Muscle layer of colon (tissue), 2 donors: Measurements from ENCODE around the gene PKP2.

Experiments
- H3K27ac ChIP-seq: one replicate; pipeline ENCODE4 v1.7.0; 2013; ENCODE audit warnings: low read depth, mild to moderate bottlenecking, low read length, moderate library complexity
- H3K27me3 ChIP-seq, 2 donors: one replicate each; pipeline ENCODE4 v1.7.0; 2013; ENCODE audit warnings: low read length in 2 of 2, mild to moderate bottlenecking in 2 of 2; ENCODE audit not compliant: insufficient read depth in 2 of 2, control insufficient read depth in 1 of 2
- H3K36me3 ChIP-seq: one replicate; pipeline ENCODE4 v1.7.0; 2013; ENCODE audit warnings: mild to moderate bottlenecking, low read length; ENCODE audit not compliant: insufficient read depth
- H3K4me1 ChIP-seq: one replicate; pipeline ENCODE4 v1.7.0; 2013; ENCODE audit warnings: mild to moderate bottlenecking, low read length; ENCODE audit not compliant: insufficient read depth
- H3K4me3 ChIP-seq, 2 donors: one replicate each; pipeline ENCODE4 v1.7.0; 2013; ENCODE audit warnings: low read length in 2 of 2, low read depth in 1 of 2, mild to moderate bottlenecking in 1 of 2, moderate library complexity in 1 of 2
- H3K9ac ChIP-seq: one replicate; pipeline ENCODE4 v1.7.0; 2013; ENCODE audit warnings: low read length
- H3K9me3 ChIP-seq: one replicate; pipeline ENCODE4 v1.7.0; 2013; ENCODE audit warnings: mild to moderate bottlenecking, low read length
- donor health status: abdominal sarcoma.
- donor health status: Adenocarcinoma of cecum.

Gene PKP2

GRCh38 chr12:32770141-32770540 is 126.4 kb downstream of the PKP2 start:
- no peaks in the 10 kb centered on the region for H3K36me3 ChIP-seq
- H3K4me3 ChIP-seq, result no peak overlapping the region
- no peak overlapping the region for H3K9ac ChIP-seq
- no peak overlapping the region for H3K27ac ChIP-seq
- no peaks in the 10 kb centered on the region for H3K27me3 ChIP-seq
- H3K4me1 ChIP-seq, result no peaks in the 10 kb centered on the region
- no peaks in the 10 kb centered on the region for H3K9me3 ChIP-seq

GRCh38 chr12:32768518-32768917 is 128.1 kb downstream of the PKP2 start:
- H3K27ac ChIP-seq, result no peak overlapping the region
- H3K36me3 ChIP-seq, result no peaks in the 10 kb centered on the region
- H3K9ac ChIP-seq, result no peak overlapping the region
- H3K4me1 ChIP-seq, result no peaks in the 10 kb centered on the region
- H3K9me3 ChIP-seq, result no peaks in the 10 kb centered on the region
- no peak overlapping the region for H3K4me3 ChIP-seq
- H3K27me3 ChIP-seq, result no peaks in the 10 kb centered on the region

GRCh38 chr12:32765906-32766305 is 130.7 kb downstream of the PKP2 start:
- Histone ChIP-seq H3K4me1 (no peaks in the 10 kb centered on the region), H3K9me3 (no peaks in the 10 kb centered on the region), H3K27ac (no peak overlapping the region), H3K36me3 (no peaks in the 10 kb centered on the region), H3K9ac (no peak overlapping the region), H3K4me3 (no peak overlapping the region), H3K27me3 (no peaks in the 10 kb centered on the region)

- Histone ChIP-seq H3K4me1 (peaks cover 2% of the 10 kb centered on the region), H3K4me3 (no peak overlapping the region), H3K27ac (no peak overlapping the region), H3K9me3 (no peaks in the 10 kb centered on the region), H3K9ac (no peak overlapping the region), H3K27me3 (no peaks in the 10 kb centered on the region), H3K36me3 (no peaks in the 10 kb centered on the region)
Measured at GRCh38 chr12:32761716-32762115, 134.9 kb downstream of the PKP2 start.

GRCh38 chr12:32757157-32757556 is 139.4 kb downstream of the PKP2 start:
- Histone ChIP-seq H3K27me3 (no peaks in the 10 kb centered on the region), H3K27ac (no peak overlapping the region), H3K9me3 (no peaks in the 10 kb centered on the region), H3K36me3 (peaks cover 16% of the 10 kb centered on the region), H3K9ac (no peak overlapping the region), H3K4me1 (peaks cover 20% of the 10 kb centered on the region), H3K4me3 (no peak overlapping the region)

- no peaks in the 10 kb centered on the region for H3K9me3 ChIP-seq
- no peak overlapping the region for H3K9ac ChIP-seq
- H3K27me3 ChIP-seq, result no peaks in the 10 kb centered on the region
- peaks cover 22% of the 10 kb centered on the region for H3K36me3 ChIP-seq
- peak overlapping the region in 1 of 2 donors; percentile 99 for H3K4me3 ChIP-seq
- peaks cover 20% of the 10 kb centered on the region for H3K4me1 ChIP-seq
- H3K27ac ChIP-seq, result peak overlapping the region; percentile 62
Measured at GRCh38 chr12:32756476-32757066, 140.0 kb downstream of the PKP2 start.

GRCh38 chr12:32755654-32756475 is 140.7 kb downstream of the PKP2 start, which contains the start of gene YARS2:
TSS of gene YARS2 (minus strand) at chr12:32755897. CDS start at chr12:32755874, 23 bp downstream.
- peak within 1 kb of the TSS; percentile 52 for H3K9ac ChIP-seq
- H3K36me3 ChIP-seq, result peaks cover 28% of the 10 kb centered on the region
- no peaks in the 10 kb centered on the region for H3K27me3 ChIP-seq
- peak within 1 kb of the TSS; percentile 62 for H3K27ac ChIP-seq
- peaks cover 20% of the 10 kb centered on the region for H3K4me1 ChIP-seq
- H3K4me3 ChIP-seq, result peak within 1 kb of the TSS; percentile 49 to 99
- H3K9me3 ChIP-seq, result no peaks in the 10 kb centered on the region

- Histone ChIP-seq H3K27ac (peak overlapping the region; percentile 62), H3K9me3 (no peaks in the 10 kb centered on the region), H3K27me3 (no peaks in the 10 kb centered on the region), H3K4me3 (peak overlapping the region; percentile 49 to 99), H3K36me3 (peaks cover 36% of the 10 kb centered on the region), H3K9ac (peak overlapping the region; percentile 52), H3K4me1 (peaks cover 20% of the 10 kb centered on the region)
Measured at GRCh38 chr12:32755051-32755653, 141.4 kb downstream of the PKP2 start.

GRCh38 chr12:32754111-32754510 is 142.5 kb downstream of the PKP2 start:
- H3K4me3 ChIP-seq, result peak overlapping the region in 1 of 2 donors; percentile 99
- peak overlapping the region; percentile 52 for H3K9ac ChIP-seq
- H3K27ac ChIP-seq, result no peak overlapping the region
- H3K9me3 ChIP-seq, result no peaks in the 10 kb centered on the region
- peaks cover 20% of the 10 kb centered on the region for H3K4me1 ChIP-seq
- peaks cover 40% of the 10 kb centered on the region for H3K36me3 ChIP-seq
- no peaks in the 10 kb centered on the region for H3K27me3 ChIP-seq

- Histone ChIP-seq H3K27ac (no peak overlapping the region), H3K9me3 (no peaks in the 10 kb centered on the region), H3K4me1 (peaks cover 20% of the 10 kb centered on the region), H3K27me3 (no peaks in the 10 kb centered on the region), H3K36me3 (peaks cover 43% of the 10 kb centered on the region), H3K4me3 (no peak overlapping the region), H3K9ac (peak overlapping the region; percentile 52)
Measured at GRCh38 chr12:32753605-32754004, 143.0 kb downstream of the PKP2 start.

- no peaks in the 10 kb centered on the region for H3K4me1 ChIP-seq
- no peak overlapping the region for H3K9ac ChIP-seq
- no peaks in the 10 kb centered on the region for H3K9me3 ChIP-seq
- no peak overlapping the region for H3K4me3 ChIP-seq
- H3K27ac ChIP-seq, result no peak overlapping the region
- H3K36me3 ChIP-seq, result peaks cover 50% of the 10 kb centered on the region
- no peaks in the 10 kb centered on the region for H3K27me3 ChIP-seq
Measured at GRCh38 chr12:32743264-32743663, 153.3 kb downstream of the PKP2 start.
